Glutamatergic neuron (in vitro differentiated cells): ENCODE data around the gene LRRC57. TPM values are rescaled to one million over a fixed set of nuclear protein-coding genes. Genes with fewer than 3 reads are reported as not detected.
A peak's percentile ranks its signal among the peaks of the same experiment; 100 is the strongest.

Source experiments
- DNase-seq: peaks from one replicate; pipeline ENCODE4 v3.0.0; 2022
- H3K27ac Mint-ChIP-seq: one replicate; pipeline ENCODE4 v1.8.0; 2020; ENCODE audit warnings: mild to moderate bottlenecking, mixed read lengths, inconsistent platforms; ENCODE audit not compliant: unreplicated experiment
- H3K27me3 Mint-ChIP-seq: one replicate; pipeline ENCODE4 v1.8.0; 2020; ENCODE audit warnings: mild to moderate bottlenecking, moderate library complexity, mixed read lengths, inconsistent platforms; ENCODE audit not compliant: unreplicated experiment
- H3K36me3 Mint-ChIP-seq: one replicate; pipeline ENCODE4 v1.8.0; 2020; ENCODE audit warnings: mild to moderate bottlenecking, mixed read lengths, inconsistent platforms; ENCODE audit not compliant: unreplicated experiment
- H3K4me1 Mint-ChIP-seq: one replicate; pipeline ENCODE4 v1.8.0; 2020; ENCODE audit warnings: mild to moderate bottlenecking, low read depth, mixed read lengths, inconsistent platforms; ENCODE audit not compliant: unreplicated experiment
- H3K4me3 Mint-ChIP-seq: one replicate; pipeline ENCODE4 v1.8.0; 2020; ENCODE audit warnings: mild to moderate bottlenecking, mixed read lengths, inconsistent platforms; ENCODE audit not compliant: unreplicated experiment
- H3K9me3 Mint-ChIP-seq: one replicate; pipeline ENCODE4 v1.8.0; 2020; ENCODE audit warnings: mild to moderate bottlenecking, moderate library complexity, mixed read lengths, inconsistent platforms; ENCODE audit not compliant: unreplicated experiment
- total RNA-seq: library from RNA; stranded (reverse); fragmentation: NEBNext Ultra II Directional; extraction: Animal tissue kit (Norgen Biotek cat#: 25700); gene quantifications from one replicate; pipeline ENCODE4 v1.2.1, GENCODE V29; 2021; ENCODE audit not compliant: unreplicated experiment
- TF ChIP-seq, protein P1 (sequence below): fragments of 200-600 bp; sonication (generic); IDR thresholded peaks from one replicate; pipeline ENCODE4 v1.5.0; 2021; ENCODE audit not compliant: partially characterized antibody, unreplicated experiment

The LRRC57 gene
- total RNA-seq, 1 donor from 2014 or later = 38.5 TPM

GRCh38 chr15:42498212-42499068, 50.2 kb downstream of the LRRC57 start:
- H3K36me3 Mint-ChIP-seq = no peaks in the 10 kb centered on the region
- peaks cover 11% of the 10 kb centered on the region for H3K27me3 Mint-ChIP-seq
- H3K9me3 Mint-ChIP-seq = peaks cover 8% of the 10 kb centered on the region
- TF ChIP-seq, protein P1, sequence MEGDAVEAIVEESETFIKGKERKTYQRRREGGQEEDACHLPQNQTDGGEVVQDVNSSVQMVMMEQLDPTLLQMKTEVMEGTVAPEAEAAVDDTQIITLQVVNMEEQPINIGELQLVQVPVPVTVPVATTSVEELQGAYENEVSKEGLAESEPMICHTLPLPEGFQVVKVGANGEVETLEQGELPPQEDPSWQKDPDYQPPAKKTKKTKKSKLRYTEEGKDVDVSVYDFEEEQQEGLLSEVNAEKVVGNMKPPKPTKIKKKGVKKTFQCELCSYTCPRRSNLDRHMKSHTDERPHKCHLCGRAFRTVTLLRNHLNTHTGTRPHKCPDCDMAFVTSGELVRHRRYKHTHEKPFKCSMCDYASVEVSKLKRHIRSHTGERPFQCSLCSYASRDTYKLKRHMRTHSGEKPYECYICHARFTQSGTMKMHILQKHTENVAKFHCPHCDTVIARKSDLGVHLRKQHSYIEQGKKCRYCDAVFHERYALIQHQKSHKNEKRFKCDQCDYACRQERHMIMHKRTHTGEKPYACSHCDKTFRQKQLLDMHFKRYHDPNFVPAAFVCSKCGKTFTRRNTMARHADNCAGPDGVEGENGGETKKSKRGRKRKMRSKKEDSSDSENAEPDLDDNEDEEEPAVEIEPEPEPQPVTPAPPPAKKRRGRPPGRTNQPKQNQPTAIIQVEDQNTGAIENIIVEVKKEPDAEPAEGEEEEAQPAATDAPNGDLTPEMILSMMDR = no peak
- H3K4me1 Mint-ChIP-seq = peaks cover 13% of the 10 kb centered on the region
- no peak for DNase-seq
- H3K4me3 Mint-ChIP-seq = no peak overlapping the region
- H3K27ac Mint-ChIP-seq = no peak overlapping the region

DNA sequence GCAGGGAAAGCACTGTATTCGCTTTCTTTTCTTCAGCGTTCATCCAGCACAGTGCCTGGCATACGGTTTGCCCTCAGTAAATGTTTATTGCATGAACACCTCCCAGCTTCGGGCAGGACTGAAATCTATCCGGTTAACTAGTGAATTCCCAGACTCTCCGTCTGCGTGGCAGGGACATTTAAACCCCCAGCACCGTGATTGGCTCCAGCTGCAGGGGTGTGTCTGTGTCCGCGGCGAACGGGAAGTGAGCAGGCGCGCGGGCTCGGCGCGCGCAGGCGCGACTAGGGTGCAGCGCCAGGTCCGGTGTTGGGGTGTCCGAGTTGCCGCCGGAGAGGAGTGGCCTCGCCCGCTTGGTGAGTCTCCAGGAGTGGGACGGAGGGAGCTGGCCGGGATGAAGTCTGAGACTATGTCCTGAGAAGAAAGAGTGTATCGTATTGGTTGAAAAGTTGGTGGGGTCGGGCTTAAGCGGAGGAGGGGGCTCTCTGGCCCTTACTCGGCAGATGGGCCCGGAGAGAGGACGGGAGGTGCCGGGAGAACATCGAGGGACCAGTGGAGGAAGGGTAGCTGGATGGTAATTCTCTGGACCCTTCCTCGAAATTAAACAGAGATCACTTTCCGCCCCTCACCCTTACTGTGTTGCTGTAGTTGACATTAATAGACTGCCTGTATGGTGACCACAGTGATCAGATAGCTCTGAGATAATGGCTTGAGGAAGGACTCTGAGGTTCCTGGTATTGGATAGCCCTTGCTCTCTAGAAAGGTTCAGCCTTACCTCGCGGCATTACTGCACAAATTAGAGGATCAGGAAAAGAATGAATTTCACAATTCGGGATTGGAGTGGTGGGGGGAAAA, 53.0 kb downstream of the LRRC57 start, which contains the start of gene SNAP23:
SNAP23 (plus strand) TSS at position 274 of the 852 bp plus-strand sequence. CDS start 16,213 bp downstream, outside the sequence.
- TF ChIP-seq, protein P1 = no peak
- peaks cover 14% of the 10 kb centered on the region for H3K9me3 Mint-ChIP-seq
- H3K36me3 Mint-ChIP-seq = no peaks in the 10 kb centered on the region
- H3K4me1 Mint-ChIP-seq = peaks cover 13% of the 10 kb centered on the region
- DNase-seq = peak; percentile 90
- H3K27ac Mint-ChIP-seq = peak within 1 kb of the TSS; percentile 86
- H3K27me3 Mint-ChIP-seq = peaks cover 11% of the 10 kb centered on the region
- peak within 1 kb of the TSS; percentile 100 for H3K4me3 Mint-ChIP-seq

DNA sequence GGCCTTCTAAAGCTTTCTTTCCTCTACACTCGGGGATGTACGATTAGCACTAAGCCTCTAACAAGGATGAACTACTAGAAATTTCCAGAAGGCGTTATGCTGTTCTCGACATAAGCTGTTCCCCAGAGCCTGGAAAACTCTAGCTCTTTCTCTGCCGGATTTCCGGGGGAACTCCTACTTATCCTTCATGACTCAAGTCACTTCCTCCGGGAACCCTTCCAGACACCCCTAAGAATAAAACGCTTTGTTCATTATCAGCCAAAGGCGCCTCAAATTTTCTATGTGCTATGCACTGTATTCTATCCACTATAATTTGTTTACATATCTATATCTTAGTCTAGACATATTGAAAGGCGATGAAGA, 53.6 kb downstream of the LRRC57 start:
- H3K9me3 Mint-ChIP-seq = peaks cover 17% of the 10 kb centered on the region
- H3K36me3 Mint-ChIP-seq = no peaks in the 10 kb centered on the region
- H3K4me1 Mint-ChIP-seq = peaks cover 15% of the 10 kb centered on the region
- peaks cover 11% of the 10 kb centered on the region for H3K27me3 Mint-ChIP-seq
- no peak for DNase-seq
- TF ChIP-seq, protein P1 = no peak
- H3K27ac Mint-ChIP-seq = peak overlapping the region; percentile 86
- peak overlapping the region; percentile 100 for H3K4me3 Mint-ChIP-seq

GRCh38 chr15:42493679-42494078, 54.9 kb downstream of the LRRC57 start:
- Mint-ChIP-seq H3K4me3 (no peak overlapping the region), H3K27ac (peak overlapping the region; percentile 7), H3K9me3 (peaks cover 17% of the 10 kb centered on the region), H3K27me3 (peaks cover 11% of the 10 kb centered on the region), H3K4me1 (peaks cover 15% of the 10 kb centered on the region), H3K36me3 (no peaks in the 10 kb centered on the region)
- no peak for DNase-seq
- TF ChIP-seq, protein P1 = no peak
